Spleen (tissue), 11 donors: ENCODE data around the gene GPC3. TPM values are rescaled to one million over a fixed set of nuclear protein-coding genes. Genes with fewer than 3 reads are reported as not detected.
"Not testable (repeated sequence)": the region's sequence is repeated elsewhere in the genome, so short reads cannot be mapped to it uniquely, and the experiment has no call there.

ENCODE experiments used
- DNase-seq: peaks from one replicate; pipeline ENCODE4 v3.0.0-alpha.2; 2020
- H3K27ac ChIP-seq, 8 donors: fragments of 200-600 bp; sonication (generic) in 7 of 8; 1 replicate in 4 of 8; 2 replicates in 4 of 8; pipeline versions ENCODE4 v1.5.0 to v1.8.0; 2016 to 2021; ENCODE audit warnings: inconsistent platforms in 4 of 8, mild to moderate bottlenecking in 4 of 8, moderate library complexity in 1 of 8
- H3K27me3 ChIP-seq, 7 donors: fragments of 200-600 bp; sonication (generic) in 6 of 7; replicated peaks in 1 of 7; 1 replicate in 4 of 7; 2 replicates in 3 of 7; pipeline versions ENCODE4 v1.5.0 to v1.8.0; 2016 to 2021; ENCODE audit warnings: inconsistent platforms in 3 of 7, mild to moderate bottlenecking in 1 of 7
- H3K36me3 ChIP-seq, 6 donors: fragments of 200-600 bp; sonication (generic) in 5 of 6; 1 replicate in 4 of 6; 2 replicates in 2 of 6; pipeline versions ENCODE4 v1.5.0 to v1.8.0; 2016 to 2021; ENCODE audit warnings: inconsistent platforms in 2 of 6
- H3K4me1 ChIP-seq, 6 donors: fragments of 200-600 bp; sonication (generic) in 5 of 6; 1 replicate in 3 of 6; 2 replicates in 3 of 6; pipeline versions ENCODE4 v1.5.0 to v1.8.0; 2016 to 2021; ENCODE audit warnings: inconsistent platforms in 3 of 6
- H3K4me3 ChIP-seq, 8 donors: fragments of 200-600 bp; sonication (generic) in 7 of 8; 1 replicate in 4 of 8; 2 replicates in 4 of 8; pipeline versions ENCODE4 v1.5.0 to v1.8.0; 2016 to 2021; ENCODE audit warnings: inconsistent platforms in 4 of 8, mild to moderate bottlenecking in 4 of 8, moderate library complexity in 2 of 8
- H3K9me3 ChIP-seq, 8 donors: fragments of 200-600 bp; sonication (generic) in 7 of 8; 1 replicate in 4 of 8; 2 replicates in 4 of 8; pipeline versions ENCODE4 v1.5.0 to v1.8.0; 2016 to 2021; ENCODE audit warnings: inconsistent platforms in 4 of 8
- POLR2A ChIP-seq, 3 donors: fragments of 450-650 bp; IDR thresholded peaks; one replicate each; pipeline ENCODE4 v1.5.1; 2017; ENCODE audit warnings: antibody characterized with exemption in 3 of 3, mild to moderate bottlenecking in 1 of 3
- POLR2AphosphoS5 ChIP-seq, 3 donors: sonication (generic); formaldehyde crosslinking; IDR thresholded peaks; one replicate each; pipeline ENCODE4 v1.5.1; 2017; ENCODE audit warnings: antibody characterized with exemption in 3 of 3
- WGBS, 5 donors: extraction: QIAGEN DNeasy Blood & Tissue Kit in 3 of 5; methylation state at CpG; one replicate each; pipeline versions ENCODE4 v1.1.5 to v1.1.7; 2013 to 2018; 5-methylcytosine and 5-hydroxymethylcytosine counted together
- intact Hi-C: fragments of 100-400 bp; cut with DNase I; formaldehyde crosslinking; loops from one replicate; pipeline ENCODE4 v1.15.0; 2023; ENCODE audit warnings: low total_unique reads
- polyA plus RNA-seq, 3 donors: library from polyadenylated mRNA; stranded (reverse); fragments of 200-250 nt; gene quantifications; one replicate each; pipeline ENCODE4 v1.2.1, GENCODE V29; 2013
- total RNA-seq, 7 donors: library from RNA; depleted of rRNA in 3 of 7; stranded (reverse); fragments of >200 nt in 3 of 7; fragmentation: NEBNext Ultra II Directional in 4 of 7; extraction: Animal tissue kit (Norgen Biotek cat#: 25700) in 4 of 7; gene quantifications; one replicate each; pipeline versions ENCODE4 v1.1.0 to v1.2.1, GENCODE V29; 2016 to 2021
- TF ChIP-seq, protein P1 (sequence below), 11 experiments: fragments of 200-600 bp in 7 of 11; fragments of 450-650 bp in 4 of 11; sonication (generic) in 4 of 11; IDR thresholded peaks in 8 of 11; conservative IDR thresholded peaks in 3 of 11; 1 replicate in 7 of 11; 2 replicates in 4 of 11; pipeline versions ENCODE4 v1.4.0 to v1.8.0; 2016 to 2021; ENCODE audit warnings: antibody characterized with exemption in 11 of 11, inconsistent platforms in 4 of 11, mild to moderate bottlenecking in 1 of 11
- donor health status: healthy with polysubstance abuse.
- donor health status: DM: no; HTN: no; CAD: no; lungs with moderate emphysema.
- donor health status: DM: no; HTN: no; CAD: no.
- donor health status: Bipolar disorder and iron deficiency.
- donor health status: healthy.
- donor health status: DM: no; HTN: no; CAD: no.
- donor health status: DM: yes; HTN: yes; CAD: no.

GPC3 gene
- total and polyA plus RNA-seq, 10 donors, result 0.41 to 3.3 (median 1.5) TPM

- TF ChIP-seq, protein P1, sequence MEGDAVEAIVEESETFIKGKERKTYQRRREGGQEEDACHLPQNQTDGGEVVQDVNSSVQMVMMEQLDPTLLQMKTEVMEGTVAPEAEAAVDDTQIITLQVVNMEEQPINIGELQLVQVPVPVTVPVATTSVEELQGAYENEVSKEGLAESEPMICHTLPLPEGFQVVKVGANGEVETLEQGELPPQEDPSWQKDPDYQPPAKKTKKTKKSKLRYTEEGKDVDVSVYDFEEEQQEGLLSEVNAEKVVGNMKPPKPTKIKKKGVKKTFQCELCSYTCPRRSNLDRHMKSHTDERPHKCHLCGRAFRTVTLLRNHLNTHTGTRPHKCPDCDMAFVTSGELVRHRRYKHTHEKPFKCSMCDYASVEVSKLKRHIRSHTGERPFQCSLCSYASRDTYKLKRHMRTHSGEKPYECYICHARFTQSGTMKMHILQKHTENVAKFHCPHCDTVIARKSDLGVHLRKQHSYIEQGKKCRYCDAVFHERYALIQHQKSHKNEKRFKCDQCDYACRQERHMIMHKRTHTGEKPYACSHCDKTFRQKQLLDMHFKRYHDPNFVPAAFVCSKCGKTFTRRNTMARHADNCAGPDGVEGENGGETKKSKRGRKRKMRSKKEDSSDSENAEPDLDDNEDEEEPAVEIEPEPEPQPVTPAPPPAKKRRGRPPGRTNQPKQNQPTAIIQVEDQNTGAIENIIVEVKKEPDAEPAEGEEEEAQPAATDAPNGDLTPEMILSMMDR (IDR thresholded peaks at IDR 0.05 in 8 of 11, conservative IDR thresholded peaks at IDR 0.05 in 3 of 11), result no peak
- TF ChIP-seq POLR2A (IDR thresholded peaks at IDR 0.05), result no peak
- no peak for TF ChIP-seq POLR2AphosphoS5 (IDR thresholded peaks at IDR 0.05)
- H3K4me3 ChIP-seq, result no peak overlapping the region
- no peak overlapping the region for H3K27ac ChIP-seq
- DNase-seq, result no peak
- H3K36me3 ChIP-seq, result no peaks in the 10 kb centered on the region
- WGBS, 5 donors, result 50 to 89% (median 67%) methylated on average over 1 of the region's 1 CpG
- intact Hi-C loops, result no loop called here
- H3K4me1 ChIP-seq, result no peaks in the 10 kb centered on the region
- no peaks in the 10 kb centered on the region for H3K27me3 ChIP-seq
- H3K9me3 ChIP-seq, result no peaks in the 10 kb centered on the region
These were observed 96.4 kb downstream of the GPC3 start for GRCh38 chrX:133888984-133889383.

DNA sequence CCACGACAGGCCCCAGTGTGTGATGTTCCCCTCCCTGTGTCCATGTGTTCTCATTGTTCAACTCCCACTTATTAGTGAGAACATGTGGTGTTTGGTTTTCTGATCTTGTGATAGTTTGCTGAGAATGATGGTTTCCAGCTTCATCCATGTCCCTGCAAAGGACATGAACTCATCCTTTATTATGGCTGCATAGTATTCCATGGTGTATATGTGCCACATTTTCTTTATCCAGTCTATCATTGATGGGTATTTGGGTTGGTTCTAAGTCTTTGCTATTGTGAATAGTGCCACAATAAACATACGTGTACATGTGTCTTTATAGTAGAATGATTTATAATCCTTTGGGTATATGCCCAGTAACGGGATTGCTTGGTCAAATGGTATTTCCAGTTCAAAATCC, 97.3 kb downstream of the GPC3 start:
- H3K4me1 ChIP-seq, H3K36me3 ChIP-seq, H3K4me3 ChIP-seq, H3K27ac ChIP-seq, intact Hi-C loops, H3K27me3 ChIP-seq, H3K9me3 ChIP-seq, DNase-seq: not testable (repeated sequence)
- WGBS, 5 donors, result 82 to 91% (median 86%) methylated on average over 3 of the region's 3 CpGs

DNA sequence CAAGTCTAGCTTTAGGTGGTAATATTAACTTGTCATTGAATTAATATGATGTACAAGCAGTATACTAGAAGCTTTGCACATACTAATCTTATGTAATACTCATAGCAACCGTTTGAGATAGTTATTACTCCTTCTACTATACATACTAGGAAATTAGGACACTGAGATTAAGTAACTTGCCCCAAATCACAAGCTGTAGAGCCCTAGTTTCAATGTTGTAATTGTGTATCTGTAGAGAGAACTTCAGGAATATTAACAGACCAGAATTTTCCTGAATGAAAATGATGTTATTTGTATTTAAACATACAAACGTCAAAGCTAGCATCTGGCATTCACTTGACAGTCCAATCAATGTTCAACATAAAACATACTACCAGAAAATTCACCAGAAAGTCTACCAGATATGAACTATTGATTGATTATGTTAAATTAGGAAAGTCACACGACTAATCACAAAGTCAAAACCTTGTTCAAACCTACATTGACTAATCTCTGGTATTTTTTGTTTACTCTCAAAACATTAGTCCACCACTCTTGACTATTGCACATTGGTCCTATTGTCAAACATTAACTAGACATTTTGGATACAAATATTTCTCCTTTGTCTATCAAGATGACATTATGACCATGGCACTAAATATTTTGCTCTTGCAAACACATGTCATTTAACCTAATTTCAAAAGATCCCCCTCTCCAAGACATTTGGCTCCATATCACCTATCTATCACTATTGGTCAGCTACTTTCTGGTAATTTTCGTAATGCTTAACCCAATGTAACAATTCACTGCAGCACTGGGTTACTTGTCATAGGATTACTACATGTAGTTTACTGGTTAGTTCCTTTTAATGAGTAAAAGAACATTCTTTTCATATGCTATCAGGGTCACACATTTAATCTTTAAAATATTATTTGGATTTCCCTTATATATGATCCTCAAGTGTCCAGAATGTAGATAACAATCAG, 100.7 kb downstream of the GPC3 start:
- H3K9me3 ChIP-seq, result no peaks in the 10 kb centered on the region
- H3K27me3 ChIP-seq, result peaks cover 0 to under 1% (median 0%) of the 10 kb centered on the region in 7 donors
- no peaks in the 10 kb centered on the region for H3K4me1 ChIP-seq
- TF ChIP-seq, protein P1 (IDR thresholded peaks at IDR 0.05 in 8 of 11, conservative IDR thresholded peaks at IDR 0.05 in 3 of 11), result no peak
- TF ChIP-seq POLR2A (IDR thresholded peaks at IDR 0.05), result no peak
- no peak for TF ChIP-seq POLR2AphosphoS5 (IDR thresholded peaks at IDR 0.05)
- DNase-seq, result no peak
- intact Hi-C loops, result no loop called here
- H3K27ac ChIP-seq, result no peak overlapping the region
- no peaks in the 10 kb centered on the region for H3K36me3 ChIP-seq
- WGBS, 5 donors, result 45 to 76% (median 64%) methylated on average over 4 of the region's 4 CpGs
- no peak overlapping the region for H3K4me3 ChIP-seq

- WGBS, 5 donors, result 52 to 73% (median 63%) methylated on average over 7 of the region's 7 CpGs
- intact Hi-C loops, result no loop called here
- Histone ChIP-seq H3K4me3 (no peak overlapping the region), H3K27ac (no peak overlapping the region), H3K36me3 (no peaks in the 10 kb centered on the region), H3K9me3 (no peaks in the 10 kb centered on the region), H3K27me3 (peaks cover 0 to 20% (median 0%) of the 10 kb centered on the region in 7 donors), H3K4me1 (no peaks in the 10 kb centered on the region)
- DNase-seq, result no peak
- TF ChIP-seq, protein P1 (IDR thresholded peaks at IDR 0.05 in 8 of 11, conservative IDR thresholded peaks at IDR 0.05 in 3 of 11), result no peak
- no peak for TF ChIP-seq POLR2AphosphoS5 (IDR thresholded peaks at IDR 0.05)
- no peak for TF ChIP-seq POLR2A (IDR thresholded peaks at IDR 0.05)
These were observed 103.5 kb downstream of the GPC3 start for GRCh38 chrX:133881893-133882292.
